Measurements from ENCODE around the gene RAB28.
"Not testable (repeated sequence)": the region's sequence is repeated elsewhere in the genome, so short reads cannot be mapped to it uniquely, and the experiment has no call there.

RAB28 gene

GRCh38 chr4:13403326-13403725, 80.8 kb downstream of the RAB28 start:
- no peak for DNase-seq (ENCODE audit: insufficient read length, low spot score)
- TF ChIP-seq POLR2A (IDR thresholded peaks at IDR 0.05; ENCODE audit: low read depth, low read length), result no peak
- FAIRE-seq, result no peak

- TF ChIP-seq POLR2A (IDR thresholded peaks at IDR 0.05; ENCODE audit: low read depth, low read length), result no peak
- FAIRE-seq (no peak), DNase-seq (ENCODE audit: insufficient read length, low spot score) (peak; percentile 3)
Observed at GRCh38 chr4:13399257-13399656, 84.9 kb downstream of the RAB28 start.

- no peak for DNase-seq (ENCODE audit: insufficient read length, low spot score)
- FAIRE-seq, result no peak
- no peak for TF ChIP-seq POLR2A (IDR thresholded peaks at IDR 0.05; ENCODE audit: low read depth, low read length)
Observed at GRCh38 chr4:13396161-13396560, 88.0 kb downstream of the RAB28 start.

GRCh38 chr4:13389901-13390300, 94.2 kb downstream of the RAB28 start:
- FAIRE-seq; DNase-seq (ENCODE audit: insufficient read length, low spot score): not testable (repeated sequence)

GRCh38 chr4:13386405-13387107, 97.6 kb downstream of the RAB28 start:
- no peak for TF ChIP-seq POLR2A (IDR thresholded peaks at IDR 0.05; ENCODE audit: low read depth, low read length)
- DNase-seq (ENCODE audit: insufficient read length, low spot score) (no peak), FAIRE-seq (no peak)

- FAIRE-seq (no peak), DNase-seq (ENCODE audit: insufficient read length, low spot score) (no peak)
- TF ChIP-seq POLR2A (IDR thresholded peaks at IDR 0.05; ENCODE audit: low read depth, low read length), result no peak
Observed at GRCh38 chr4:13384055-13384454, 100.1 kb downstream of the RAB28 start.

GRCh38 chr4:13378973-13379759, 105.0 kb downstream of the RAB28 start:
- FAIRE-seq, result no peak
- TF ChIP-seq POLR2A (IDR thresholded peaks at IDR 0.05; ENCODE audit: low read depth, low read length), result no peak

GRCh38 chr4:13371048-13371447, 113.1 kb downstream of the RAB28 start:
- FAIRE-seq (no peak), DNase-seq (ENCODE audit: insufficient read length, low spot score) (no peak)
- no peak for TF ChIP-seq POLR2A (IDR thresholded peaks at IDR 0.05; ENCODE audit: low read depth, low read length)

More at GRCh38 chr4:13378973-13379759, 105.0 kb downstream of the RAB28 start:
- DNase-seq (ENCODE audit: insufficient read length, low spot score), result no peak

- no peak for DNase-seq (ENCODE audit: insufficient read length, low spot score)
- no peak for FAIRE-seq
- TF ChIP-seq POLR2A (IDR thresholded peaks at IDR 0.05; ENCODE audit: low read depth, low read length), result no peak
Observed at GRCh38 chr4:13368217-13368616, 115.9 kb downstream of the RAB28 start.

GRCh38 chr4:13367691-13368090, 116.4 kb downstream of the RAB28 start:
- TF ChIP-seq POLR2A (IDR thresholded peaks at IDR 0.05; ENCODE audit: low read depth, low read length), result no peak
- FAIRE-seq (no peak), DNase-seq (ENCODE audit: insufficient read length, low spot score) (no peak)

- FAIRE-seq, result no peak
- no peak for TF ChIP-seq POLR2A (IDR thresholded peaks at IDR 0.05; ENCODE audit: low read depth, low read length)
- no peak for DNase-seq (ENCODE audit: insufficient read length, low spot score)
Observed at GRCh38 chr4:13367244-13367643, 116.9 kb downstream of the RAB28 start.

GRCh38 chr4:13365195-13365594, 118.9 kb downstream of the RAB28 start:
- FAIRE-seq (no peak), DNase-seq (ENCODE audit: insufficient read length, low spot score) (no peak)
- TF ChIP-seq POLR2A (IDR thresholded peaks at IDR 0.05; ENCODE audit: low read depth, low read length), result no peak

- no peak for TF ChIP-seq POLR2A (IDR thresholded peaks at IDR 0.05; ENCODE audit: low read depth, low read length)
- DNase-seq (ENCODE audit: insufficient read length, low spot score) (no peak), FAIRE-seq (no peak)
Observed at GRCh38 chr4:13364653-13365052, 119.5 kb downstream of the RAB28 start.

GRCh38 chr4:13364172-13364571, 120.0 kb downstream of the RAB28 start:
- no peak for FAIRE-seq
- no peak for DNase-seq (ENCODE audit: insufficient read length, low spot score)
- no peak for TF ChIP-seq POLR2A (IDR thresholded peaks at IDR 0.05; ENCODE audit: low read depth, low read length)

- FAIRE-seq (no peak), DNase-seq (ENCODE audit: insufficient read length, low spot score) (no peak)
- no peak for TF ChIP-seq POLR2A (IDR thresholded peaks at IDR 0.05; ENCODE audit: low read depth, low read length)
Observed at GRCh38 chr4:13359809-13360208, 124.3 kb downstream of the RAB28 start.
